Measurements from ENCODE around the gene PCDHB15.

The PCDHB15 gene

DNA sequence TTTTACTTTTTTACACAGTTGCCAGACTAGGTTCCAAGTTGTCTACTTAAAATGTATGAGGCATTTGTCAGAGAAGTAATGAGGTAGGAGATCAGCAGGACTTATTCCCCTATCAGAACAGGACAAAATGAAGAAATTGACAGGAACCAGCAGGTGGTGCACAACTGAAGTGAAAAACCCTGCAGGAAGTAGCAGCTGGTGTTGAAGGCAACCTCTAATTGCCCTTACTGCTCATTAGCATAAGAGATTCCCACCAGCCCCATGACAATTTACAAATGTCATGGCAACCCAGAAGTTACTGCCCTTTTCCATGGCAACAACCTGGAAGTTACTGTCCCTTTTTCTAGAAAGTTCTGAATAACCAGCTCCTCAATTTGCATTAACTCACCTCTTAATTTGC is 5.4 kb downstream of the PCDHB15 start:
- no peak for DNase-seq

DNA sequence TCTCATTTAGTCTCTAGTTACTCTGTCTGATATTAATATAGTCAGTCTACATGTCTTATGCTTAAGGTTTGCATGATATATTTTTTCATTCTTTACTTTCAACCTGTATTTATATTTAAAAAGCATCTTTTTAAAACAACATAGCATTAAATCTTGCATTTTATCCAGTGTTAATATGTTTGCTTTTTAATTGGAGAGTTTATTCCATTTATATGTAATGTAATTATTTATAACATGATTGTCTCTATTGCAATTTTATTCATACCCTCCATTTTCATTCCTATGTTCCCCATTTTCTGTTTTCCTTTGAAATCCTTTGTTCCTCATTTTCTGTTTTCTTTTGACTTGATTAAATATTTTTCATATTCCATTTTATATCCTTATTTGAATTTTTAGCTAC is 13.3 kb downstream of the PCDHB15 start:
- no peak for DNase-seq

DNA sequence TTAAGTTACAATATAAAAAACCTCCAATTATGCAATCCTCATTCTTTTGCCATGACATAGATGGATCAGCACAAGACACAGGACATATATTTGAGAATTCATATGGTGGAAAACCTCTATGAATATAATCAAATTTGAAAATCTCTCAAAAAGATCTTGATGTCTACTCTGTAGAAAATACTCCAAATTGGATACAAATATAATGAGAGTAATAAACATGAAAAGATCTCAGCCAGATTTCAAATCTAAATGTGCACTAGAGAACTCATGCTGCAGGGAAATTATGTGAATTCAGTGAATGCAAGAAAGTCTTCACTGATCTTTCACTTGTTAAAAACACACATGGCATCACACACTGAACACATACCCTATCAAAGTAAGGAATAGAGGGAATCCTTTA is 13.8 kb downstream of the PCDHB15 start:
- no peak for DNase-seq

DNA sequence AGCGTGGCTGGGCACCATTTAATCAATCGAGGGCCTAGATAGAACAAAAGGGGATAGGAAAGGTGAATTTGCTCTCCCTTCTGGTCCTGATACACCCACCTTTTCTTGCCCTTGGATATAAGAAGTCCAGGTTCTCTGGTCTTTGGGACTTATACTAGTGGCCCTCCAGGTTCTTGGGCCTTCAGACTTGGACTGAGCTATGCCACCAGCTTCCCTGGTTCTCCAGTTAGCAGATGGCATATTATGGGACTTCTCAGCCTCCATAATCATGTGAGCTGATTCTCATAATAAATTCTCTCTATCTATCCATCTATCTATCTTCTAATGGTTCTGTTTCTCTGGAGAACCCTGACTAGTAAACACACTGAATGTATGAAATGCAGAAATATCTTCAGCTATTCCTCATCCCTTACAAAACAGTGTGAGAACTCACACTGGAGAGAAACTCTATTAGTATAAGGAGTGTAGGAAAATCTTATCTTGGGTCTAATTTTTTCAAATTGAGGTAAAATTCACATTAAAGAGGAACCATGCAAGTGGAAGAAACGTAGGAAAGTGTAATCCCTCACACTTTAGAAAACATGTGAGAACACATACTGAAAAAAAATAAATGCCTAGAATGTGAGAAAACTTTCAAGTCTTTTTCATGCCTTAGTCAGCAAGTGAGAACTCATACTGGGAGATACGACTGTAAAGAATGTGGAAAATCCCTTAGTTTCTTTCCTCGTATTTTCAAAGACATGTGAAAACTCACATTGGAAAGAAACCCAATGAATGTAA is 15.5 kb downstream of the PCDHB15 start:
- DNase-seq, result peak; percentile 17

DNA sequence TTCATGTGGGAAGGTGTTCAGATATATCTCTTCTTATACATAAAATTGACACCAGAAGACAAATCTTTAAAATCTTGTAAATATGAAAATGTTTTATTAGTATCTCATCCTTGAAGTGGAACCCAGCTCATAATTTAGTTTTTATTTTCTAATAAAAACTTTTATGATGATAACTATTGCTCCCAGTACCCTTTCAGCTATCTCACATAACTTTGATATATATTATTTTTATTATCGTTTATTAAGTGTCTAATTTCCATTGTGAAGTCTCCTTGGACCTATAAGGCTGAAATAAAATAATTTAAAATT is 16.0 kb downstream of the PCDHB15 start:
- no peak for DNase-seq

DNA sequence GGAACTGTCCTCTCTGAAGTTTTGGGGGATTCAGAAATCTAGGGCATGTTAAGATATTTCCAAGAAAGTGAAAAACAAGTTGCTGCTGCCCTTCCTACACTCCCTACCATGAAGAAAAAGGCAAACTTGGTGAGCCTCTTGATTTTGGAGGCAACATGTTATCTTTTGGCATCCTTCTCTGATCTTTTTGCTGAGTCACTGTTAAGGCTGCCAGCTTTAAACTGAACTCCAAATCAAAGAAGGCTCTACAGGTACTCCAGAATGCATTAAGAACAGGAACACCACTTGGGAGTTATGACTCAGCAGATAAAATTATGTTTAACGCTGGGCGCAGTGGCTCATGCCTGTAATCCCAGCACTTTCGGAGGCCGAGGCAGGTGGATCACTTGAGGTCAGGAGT is 24.0 kb downstream of the PCDHB15 start:
- no peak for DNase-seq

DNA sequence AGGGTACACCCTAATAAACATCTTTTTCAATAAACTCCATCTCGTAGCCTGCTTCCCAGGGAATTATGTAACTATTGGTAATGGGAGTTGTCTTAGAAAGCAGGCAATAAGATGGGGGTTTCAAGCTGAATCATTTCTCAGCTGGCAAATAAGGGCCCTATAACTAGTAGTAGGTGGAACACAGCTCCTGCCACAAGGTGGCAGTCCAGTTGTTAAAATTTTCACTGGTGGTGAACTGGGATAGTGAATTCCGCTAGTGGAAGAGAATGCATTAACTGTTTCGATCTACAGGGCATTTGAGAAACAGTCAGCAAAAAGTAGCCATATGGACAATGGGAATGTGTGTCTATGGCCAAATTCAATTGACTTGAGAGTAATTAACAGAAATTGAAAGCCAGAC is 27.7 kb downstream of the PCDHB15 start:
- peak; percentile 49 for DNase-seq

DNA sequence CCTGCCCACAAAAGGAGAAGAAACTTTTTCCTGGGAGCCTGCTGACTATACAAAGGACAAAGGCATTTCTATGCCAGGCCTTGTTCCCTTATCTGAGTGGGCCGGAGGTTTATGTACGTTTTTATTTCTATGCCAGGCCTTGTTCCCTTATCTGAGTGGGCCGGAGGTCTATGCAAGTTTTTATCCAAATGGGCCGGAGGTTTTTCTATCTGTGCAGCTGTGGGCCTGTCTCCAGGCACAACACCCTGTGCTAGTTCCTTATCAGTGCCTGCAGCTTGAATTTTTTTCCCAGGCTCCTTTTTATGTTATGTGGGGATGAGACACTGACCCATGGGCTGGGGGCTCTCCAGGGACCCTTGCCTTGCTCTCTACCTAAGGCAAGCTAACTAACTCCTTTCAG is 53.2 kb downstream of the PCDHB15 start:
- DNase-seq, result peak; percentile 93
